SK-N-SH treated with all-trans-retinoic acid at 6 μM for 48 hours (cell line): ENCODE results near the gene HRH2.

ENCODE experiments used
- BACH2 ChIP-seq: fragments of 250-450 bp; sonication (Bioruptor Pico); IDR thresholded peaks from 2 replicates; pipeline ENCODE4 v1.9.0; 2021; ENCODE audit warnings: mild to moderate bottlenecking, borderline replicate concordance
- GLIS3 ChIP-seq: fragments of 250-450 bp; sonication (Bioruptor Pico); IDR thresholded peaks from 2 replicates; pipeline ENCODE4 v1.5.0; 2020; ENCODE audit warnings: mild to moderate bottlenecking, moderate library complexity
- OSR1 ChIP-seq: fragments of 250-450 bp; sonication (Bioruptor Pico); IDR thresholded peaks from 2 replicates; pipeline ENCODE4 v1.8.0; 2022; ENCODE audit warnings: moderate library complexity, mild to moderate bottlenecking, inconsistent platforms
- PATZ1 ChIP-seq: fragments of 250-450 bp; sonication (Bioruptor Pico); IDR thresholded peaks from 2 replicates; pipeline ENCODE4 v1.8.0; 2020; ENCODE audit warnings: mild to moderate bottlenecking, moderate library complexity, borderline replicate concordance
- TSHZ2 ChIP-seq: fragments of 250-450 bp; sonication (Bioruptor Pico); IDR thresholded peaks from 2 replicates; pipeline ENCODE4 v1.5.0; 2020; ENCODE audit warnings: mild to moderate bottlenecking, moderate library complexity
- ZC3H10 ChIP-seq: fragments of 250-450 bp; sonication (Bioruptor Pico); IDR thresholded peaks from 2 replicates; pipeline ENCODE4 v1.5.1; 2021; ENCODE audit warnings: mild to moderate bottlenecking, moderate library complexity
- ZFP30 ChIP-seq: fragments of 450-650 bp; formaldehyde crosslinking; IDR thresholded peaks from 2 replicates; pipeline ENCODE4 v1.5.0; 2022; ENCODE audit warnings: mild to moderate bottlenecking, moderate library complexity
- TF ChIP-seq, protein P1 (sequence below): fragments of 250-450 bp; sonication (Bioruptor Pico); IDR thresholded peaks from 2 replicates; pipeline ENCODE4 v1.8.0; 2021; ENCODE audit warnings: low read depth, mild to moderate bottlenecking, moderate library complexity, borderline replicate concordance

DNA sequence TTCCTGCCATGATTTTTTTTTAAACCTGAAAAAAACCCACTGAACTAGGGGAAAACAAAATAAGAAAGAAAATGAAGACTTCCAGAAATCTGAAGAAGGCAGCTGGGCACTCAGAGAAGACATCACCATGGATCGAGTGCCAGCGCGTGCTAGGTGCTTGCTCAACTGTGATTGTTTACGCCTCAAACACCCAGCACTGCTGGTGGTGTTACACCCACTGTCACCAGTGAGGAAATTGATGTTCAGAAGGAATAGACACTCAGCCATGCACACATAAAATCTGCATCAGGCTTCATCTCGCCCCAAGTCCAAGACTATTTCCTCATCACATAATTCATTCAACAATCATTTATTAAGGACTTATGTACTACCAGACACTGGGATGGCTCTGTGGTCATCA lies 82.1 kb downstream of the HRH2 start:
- TF ChIP-seq, protein P1, sequence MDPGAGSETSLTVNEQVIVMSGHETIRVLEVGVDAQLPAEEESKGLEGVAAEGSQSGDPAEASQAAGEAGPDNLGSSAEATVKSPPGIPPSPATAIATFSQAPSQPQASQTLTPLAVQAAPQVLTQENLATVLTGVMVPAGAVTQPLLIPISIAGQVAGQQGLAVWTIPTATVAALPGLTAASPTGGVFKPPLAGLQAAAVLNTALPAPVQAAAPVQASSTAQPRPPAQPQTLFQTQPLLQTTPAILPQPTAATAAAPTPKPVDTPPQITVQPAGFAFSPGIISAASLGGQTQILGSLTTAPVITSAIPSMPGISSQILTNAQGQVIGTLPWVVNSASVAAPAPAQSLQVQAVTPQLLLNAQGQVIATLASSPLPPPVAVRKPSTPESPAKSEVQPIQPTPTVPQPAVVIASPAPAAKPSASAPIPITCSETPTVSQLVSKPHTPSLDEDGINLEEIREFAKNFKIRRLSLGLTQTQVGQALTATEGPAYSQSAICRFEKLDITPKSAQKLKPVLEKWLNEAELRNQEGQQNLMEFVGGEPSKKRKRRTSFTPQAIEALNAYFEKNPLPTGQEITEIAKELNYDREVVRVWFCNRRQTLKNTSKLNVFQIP (CRISPR knock-in tag), result no peak
- TF ChIP-seq BACH2 (CRISPR knock-in tag) (no peak), TSHZ2 (CRISPR knock-in tag) (no peak), ZC3H10 (CRISPR knock-in tag) (no peak), PATZ1 (CRISPR knock-in tag) (no peak), GLIS3 (CRISPR knock-in tag) (no peak), OSR1 (CRISPR knock-in tag) (no peak), ZFP30 (CRISPR knock-in tag) (no peak)
